ENCODE measurements around the gene SLC44A3.
A peak's percentile ranks its signal among the peaks of the same experiment; 100 is the strongest.
"Not testable (repeated sequence)": the region's sequence is repeated elsewhere in the genome, so short reads cannot be mapped to it uniquely, and the experiment has no call there.

SLC44A3 gene

DNA sequence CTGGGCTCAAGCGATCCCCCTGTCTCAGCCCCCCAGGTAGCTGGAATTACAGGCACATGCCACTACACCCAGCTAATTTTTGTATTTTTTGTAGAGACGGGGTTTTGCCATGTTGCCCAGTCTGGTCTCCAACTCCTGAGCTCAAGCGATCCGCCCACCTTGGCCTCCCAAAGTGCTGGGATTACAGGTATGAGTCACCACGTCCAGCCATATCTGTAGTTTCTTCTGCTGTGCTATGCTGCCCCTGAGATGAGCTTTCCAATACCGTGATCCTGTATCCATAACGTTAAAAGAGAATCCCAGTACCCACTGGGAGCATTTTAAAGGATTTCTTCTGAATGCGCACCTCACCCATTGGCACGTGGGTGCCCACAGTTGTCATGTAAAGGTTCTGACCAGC, 20.2 kb downstream of the SLC44A3 start:
- not testable (repeated sequence) for DNase-seq (ENCODE audit: low read depth in 3 of 3)

DNA sequence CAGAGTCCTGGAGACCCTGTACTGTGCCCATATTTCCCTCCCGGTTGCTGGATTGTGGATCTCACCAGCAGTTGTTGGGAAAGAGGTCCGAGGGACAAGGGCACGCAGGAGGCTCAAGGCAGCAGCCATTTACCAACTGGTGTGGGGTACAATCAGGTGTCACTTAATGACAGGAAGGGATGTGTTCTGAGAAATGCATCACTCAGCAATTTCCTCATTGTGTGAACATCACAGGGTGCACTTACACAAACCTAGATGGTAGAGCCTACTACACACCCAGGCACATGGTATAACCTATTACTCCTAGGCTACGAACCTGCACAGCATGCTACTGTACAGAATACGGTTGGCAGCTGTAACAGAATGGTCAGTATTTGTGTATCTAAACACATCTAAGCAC, 20.7 kb downstream of the SLC44A3 start:
- no peak for DNase-seq (ENCODE audit: low read depth in 3 of 3)

DNA sequence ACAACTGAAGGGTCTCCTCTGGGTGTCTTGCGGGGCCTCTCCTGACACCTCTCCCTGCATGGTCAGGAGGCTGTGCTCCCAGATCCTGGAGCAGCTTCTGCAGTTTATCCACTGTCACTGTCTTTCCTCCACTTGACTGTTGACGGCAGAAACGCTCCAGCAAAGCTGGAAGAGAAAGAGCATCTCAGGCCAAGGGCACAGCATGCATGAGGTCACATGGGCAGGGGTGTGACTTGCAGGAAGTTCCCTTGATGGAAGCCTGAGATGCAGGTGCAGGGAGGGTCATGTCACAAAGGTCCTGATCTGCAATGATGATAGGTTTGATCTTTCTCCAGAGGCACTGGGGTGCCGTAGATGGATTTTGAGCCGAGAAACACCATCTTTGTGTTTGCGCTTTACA, 23.3 kb downstream of the SLC44A3 start:
- DNase-seq (ENCODE audit: low read depth in 3 of 3) = no peak

DNA sequence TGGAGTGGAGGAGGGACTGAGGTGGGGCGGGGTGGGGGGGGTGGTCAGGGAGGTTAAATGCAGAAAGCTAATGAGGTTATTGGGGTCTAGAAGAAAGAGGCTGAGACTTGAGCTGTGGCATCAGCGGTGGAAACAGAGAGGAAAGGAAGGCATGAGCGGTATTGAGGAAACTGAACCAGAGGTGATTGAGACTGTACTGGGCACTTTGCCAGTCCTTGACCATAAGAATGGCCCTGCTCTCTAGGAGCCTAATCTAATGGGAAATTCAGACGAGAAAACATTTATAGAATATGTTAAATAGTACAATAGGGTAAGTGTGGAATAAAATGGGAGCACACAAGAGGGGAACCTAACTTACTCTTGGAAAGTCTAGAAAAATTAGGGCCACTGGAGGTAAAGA, 23.7 kb downstream of the SLC44A3 start:
- DNase-seq (ENCODE audit: low read depth in 3 of 3) = no peak

DNA sequence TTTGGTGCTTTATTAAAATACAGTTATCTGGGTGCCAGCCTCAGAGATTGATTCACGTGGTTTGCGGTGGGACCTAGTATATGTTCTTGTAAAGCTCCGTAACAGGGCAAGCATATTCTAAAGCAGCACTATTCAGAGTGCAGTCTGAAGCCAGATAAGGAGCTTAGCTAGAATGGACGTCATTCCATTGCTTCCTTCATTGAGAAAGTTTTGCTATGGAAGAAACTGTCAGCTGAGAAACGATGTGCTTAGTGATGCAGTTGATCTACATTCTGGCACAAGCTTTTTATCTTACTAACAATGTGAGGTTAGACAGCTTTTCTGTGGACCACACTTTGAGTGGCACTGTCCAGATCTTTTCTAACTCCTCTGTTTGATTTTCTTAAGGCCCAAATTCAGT, 26.2 kb downstream of the SLC44A3 start:
- no peak for DNase-seq (ENCODE audit: low read depth in 3 of 3)

DNA sequence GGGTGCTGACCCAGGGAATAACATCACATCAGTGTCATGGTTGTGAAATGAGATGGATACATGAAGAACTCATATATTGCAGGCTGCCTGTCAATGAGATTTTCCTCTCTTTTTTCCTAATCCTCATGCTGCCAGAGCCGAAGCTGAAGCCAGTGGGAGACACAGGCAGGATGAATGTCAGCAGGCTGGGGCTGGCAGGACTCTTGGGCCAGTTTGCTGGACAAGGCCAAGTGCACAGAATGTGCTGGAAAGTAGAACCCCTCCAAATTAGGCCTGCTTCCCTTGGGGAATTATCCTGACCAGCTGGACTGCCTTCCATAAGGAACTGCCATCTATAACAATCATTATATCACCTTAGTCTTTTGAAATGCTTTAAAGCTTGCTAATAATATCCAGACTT, 31.4 kb downstream of the SLC44A3 start:
- DNase-seq (ENCODE audit: low read depth in 3 of 3) = no peak

DNA sequence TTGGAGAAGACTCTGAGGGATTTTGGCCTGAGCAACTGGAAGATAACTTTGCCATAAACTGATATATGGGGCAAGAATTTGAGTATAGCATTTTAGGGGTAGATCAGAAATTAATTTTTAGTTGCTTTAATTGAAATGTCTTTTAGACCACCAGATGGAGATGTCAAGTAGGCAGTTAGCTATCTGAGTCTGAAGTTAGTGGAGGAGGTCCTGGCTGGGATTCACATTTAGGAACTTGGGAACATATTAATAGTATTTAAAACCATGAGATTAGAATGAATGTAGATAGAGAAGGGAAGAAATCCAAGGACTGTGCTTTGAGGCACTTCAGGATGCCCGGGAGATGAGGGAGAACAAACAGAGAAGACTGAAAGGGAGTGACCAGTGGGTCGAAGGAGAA, 32.6 kb downstream of the SLC44A3 start:
- no peak for DNase-seq (ENCODE audit: low read depth in 3 of 3)

DNA sequence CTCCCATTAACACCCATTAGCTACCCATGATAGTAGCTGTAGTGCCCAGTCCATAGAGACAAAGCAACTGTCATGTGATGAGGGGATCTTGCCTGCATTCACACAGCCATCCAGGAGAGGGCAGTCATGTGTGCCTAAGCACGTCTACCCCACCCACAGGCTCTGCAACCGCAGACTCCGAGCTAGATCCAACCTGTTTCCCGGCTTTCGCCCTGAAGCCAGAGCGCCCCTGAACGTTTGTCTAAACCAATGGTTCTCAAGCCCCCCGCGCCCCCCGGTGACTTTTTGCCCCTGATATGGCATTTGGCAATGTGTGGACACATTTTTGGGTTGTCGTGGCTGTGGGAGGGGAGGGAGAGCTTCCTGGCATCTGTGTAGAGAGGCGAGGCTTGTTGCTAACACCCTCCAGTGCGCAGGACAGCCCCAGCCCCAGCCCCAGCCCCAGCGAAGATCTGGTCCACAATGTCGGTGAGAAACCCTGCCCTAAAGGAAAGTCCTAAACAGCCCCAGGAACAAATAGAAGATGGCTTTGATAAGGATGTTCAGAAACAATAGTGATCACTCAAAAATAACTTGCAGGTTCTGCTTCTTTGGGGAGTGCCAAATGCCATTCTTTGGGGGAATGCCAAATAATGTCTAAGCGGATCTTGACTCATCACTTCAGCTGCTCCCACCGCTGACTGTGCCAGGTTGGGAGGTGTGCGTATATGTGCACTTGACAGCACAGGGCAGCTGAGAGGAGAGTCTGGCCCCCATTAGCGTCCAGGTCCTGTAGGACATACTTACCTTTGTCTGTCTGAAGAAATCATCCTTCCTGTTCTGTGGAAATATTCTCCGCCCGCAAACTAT, 34.5 kb downstream of the SLC44A3 start:
- DNase-seq (ENCODE audit: low read depth in 3 of 3) = peak; percentile 51 to 77 (median 71)

DNA sequence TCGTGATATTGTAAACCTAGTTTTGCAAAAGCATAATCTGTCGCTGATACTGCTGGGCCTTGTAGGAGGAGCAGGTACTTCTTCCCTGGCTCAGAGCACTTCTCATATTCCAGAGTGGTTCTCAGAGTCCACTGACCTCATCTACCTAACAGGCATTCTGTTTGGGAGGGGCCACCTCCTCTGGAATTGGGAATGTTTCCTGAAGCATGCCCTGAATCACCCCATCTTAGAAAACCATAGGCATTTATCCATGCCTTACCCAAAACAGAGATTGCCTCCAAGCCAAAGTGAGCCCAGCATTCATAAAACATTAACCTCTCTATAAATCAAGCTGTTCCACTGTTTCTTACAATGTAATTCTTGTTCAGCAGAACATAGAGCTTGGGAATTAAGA, 35.1 kb downstream of the SLC44A3 start:
- no peak for DNase-seq (ENCODE audit: low read depth in 3 of 3)

DNA sequence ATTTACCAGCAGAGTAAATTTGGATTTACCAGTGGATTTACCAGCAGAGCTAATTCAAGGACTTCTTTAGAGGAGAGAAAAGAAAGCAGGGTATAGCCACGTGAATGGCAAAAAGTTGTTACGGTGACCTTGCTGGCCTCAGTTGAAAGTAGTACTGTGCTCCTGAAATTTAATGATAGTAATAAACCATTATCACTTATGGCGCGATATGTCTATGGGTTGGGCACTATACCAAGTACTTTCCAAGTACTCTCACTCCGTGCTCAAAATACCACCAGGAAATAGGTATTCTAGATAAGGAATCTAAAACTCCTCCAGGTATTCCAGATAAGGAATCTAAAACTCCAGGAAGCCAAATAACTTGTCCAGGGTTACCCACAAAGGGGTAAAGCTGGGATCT, 35.8 kb downstream of the SLC44A3 start:
- DNase-seq (ENCODE audit: low read depth in 3 of 3) = no peak

DNA sequence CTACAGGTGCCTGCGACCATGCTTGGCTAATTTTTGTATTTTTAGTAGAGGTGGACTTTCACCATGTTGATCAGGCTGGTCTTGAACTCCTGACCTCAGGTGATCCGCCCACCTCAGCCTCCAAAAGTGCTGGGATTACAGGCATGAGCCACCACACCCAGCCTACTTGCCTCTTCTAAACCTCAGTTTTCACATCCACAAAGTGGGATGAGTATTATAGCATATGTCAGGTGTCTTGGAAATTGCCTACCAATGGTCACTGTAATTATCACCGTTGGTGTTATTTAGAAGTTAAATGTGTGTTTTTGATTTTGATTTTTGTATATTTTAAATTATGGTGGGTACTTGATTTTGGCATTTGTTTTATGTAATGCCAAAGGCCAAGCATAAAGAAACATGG, 36.7 kb downstream of the SLC44A3 start:
- DNase-seq (ENCODE audit: low read depth in 3 of 3) = no peak

DNA sequence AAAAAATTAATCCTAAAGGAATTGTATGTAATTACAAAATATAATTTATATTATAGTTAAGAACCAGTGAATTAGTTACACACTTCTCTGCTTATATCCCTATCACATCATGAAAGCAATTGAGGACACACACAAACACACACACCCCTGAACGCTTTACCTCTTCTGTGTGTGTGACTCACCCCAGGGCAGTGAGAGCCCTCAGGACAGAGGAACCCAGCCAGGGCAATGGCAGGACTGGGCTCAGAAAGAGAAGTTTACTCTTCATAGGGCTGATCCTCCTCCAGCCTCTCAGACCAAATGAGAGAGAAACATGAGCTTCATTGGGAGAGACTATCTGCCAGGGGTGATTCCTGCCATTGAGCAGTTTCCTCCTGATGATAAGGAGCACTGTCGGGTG, 38.1 kb downstream of the SLC44A3 start:
- DNase-seq (ENCODE audit: low read depth in 3 of 3) = no peak

DNA sequence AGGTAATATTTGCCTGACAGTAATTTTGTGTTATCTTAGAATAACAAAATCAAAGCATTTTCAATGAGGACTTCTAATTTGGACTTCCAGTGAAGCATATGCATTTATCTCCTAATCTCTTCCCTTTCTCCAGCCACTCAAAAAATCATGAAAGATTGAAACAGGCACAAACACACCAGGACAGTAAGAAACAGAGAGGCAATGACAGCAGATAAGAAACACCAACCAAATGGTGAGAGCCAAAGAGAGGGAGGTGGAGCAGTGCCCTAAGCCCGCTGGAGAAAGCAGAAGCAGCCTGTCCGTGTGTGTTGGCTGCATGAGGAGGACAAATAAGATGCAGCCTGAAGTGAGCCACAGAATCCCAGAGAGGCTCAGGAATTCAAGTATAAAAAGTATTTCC, 39.0 kb downstream of the SLC44A3 start:
- DNase-seq (ENCODE audit: low read depth in 3 of 3) = no peak

DNA sequence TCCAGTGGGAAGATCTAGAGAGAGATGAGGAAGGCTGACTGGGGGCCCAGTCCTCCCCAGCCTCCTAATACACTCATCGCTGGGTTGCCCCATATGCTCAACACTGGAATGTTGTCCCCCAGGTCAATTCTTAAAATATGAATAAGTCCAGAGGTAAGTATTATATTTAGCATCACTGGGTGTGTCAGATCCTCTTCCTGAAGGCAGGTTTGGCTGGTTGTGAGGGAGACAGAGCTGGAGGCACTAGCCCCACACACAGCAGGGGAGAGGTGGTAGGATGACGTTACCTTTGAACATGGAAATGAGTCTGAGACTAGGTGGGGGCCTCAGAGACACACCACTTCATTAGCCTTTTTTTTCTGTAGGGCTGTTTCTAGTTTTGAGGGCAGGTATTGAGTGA, 42.6 kb downstream of the SLC44A3 start:
- no peak for DNase-seq (ENCODE audit: low read depth in 3 of 3)

DNA sequence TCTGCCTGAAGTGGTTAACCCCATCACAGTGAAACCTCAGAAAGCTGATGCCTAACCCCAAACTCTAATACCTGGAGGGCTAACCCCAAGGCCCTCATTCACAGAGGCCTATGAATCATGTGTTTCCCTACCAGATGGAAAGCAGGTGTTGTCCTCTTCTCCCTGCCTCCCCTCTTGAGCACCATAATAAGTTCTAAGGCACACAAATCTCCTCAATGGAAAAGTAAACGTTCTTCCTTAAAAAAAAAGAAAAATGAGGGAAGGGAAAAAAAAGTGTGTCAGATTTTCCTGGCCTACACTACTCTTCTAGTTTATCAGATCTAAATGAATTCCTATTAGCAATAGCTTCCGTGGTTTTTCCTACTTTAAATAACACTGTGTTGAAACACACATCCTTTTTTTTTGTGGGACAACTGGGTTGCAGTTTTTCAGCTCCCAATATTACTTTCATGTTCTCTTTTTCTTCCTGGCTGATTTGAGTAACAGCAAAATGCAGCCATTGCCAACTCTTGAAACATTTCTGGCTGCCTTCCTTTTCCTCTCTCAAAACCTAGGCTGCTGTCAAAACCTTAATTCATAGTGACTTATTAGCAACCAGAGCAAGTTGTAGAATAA, 43.2 kb downstream of the SLC44A3 start:
- DNase-seq (ENCODE audit: low read depth in 3 of 3) = no peak

DNA sequence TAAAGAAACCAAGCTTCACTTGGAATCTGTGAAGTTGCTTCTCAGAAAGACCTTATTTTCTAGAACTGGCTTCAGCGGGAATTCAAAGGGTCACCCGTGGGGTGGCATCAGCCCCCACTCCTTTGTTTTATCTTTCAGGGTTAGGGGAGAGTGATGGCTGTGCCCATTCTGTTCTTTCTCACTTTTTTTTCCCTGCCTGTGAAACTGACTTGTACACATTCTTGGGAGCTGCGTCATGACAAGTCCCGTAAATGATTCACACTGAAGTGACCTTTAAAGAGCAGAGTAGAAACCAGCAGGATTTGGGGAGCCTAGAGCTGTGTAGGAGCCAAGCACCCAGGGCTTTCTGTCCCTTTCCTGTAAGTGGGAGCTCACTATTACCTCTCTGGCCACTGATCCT, 43.8 kb downstream of the SLC44A3 start:
- DNase-seq (ENCODE audit: low read depth in 3 of 3) = no peak

DNA sequence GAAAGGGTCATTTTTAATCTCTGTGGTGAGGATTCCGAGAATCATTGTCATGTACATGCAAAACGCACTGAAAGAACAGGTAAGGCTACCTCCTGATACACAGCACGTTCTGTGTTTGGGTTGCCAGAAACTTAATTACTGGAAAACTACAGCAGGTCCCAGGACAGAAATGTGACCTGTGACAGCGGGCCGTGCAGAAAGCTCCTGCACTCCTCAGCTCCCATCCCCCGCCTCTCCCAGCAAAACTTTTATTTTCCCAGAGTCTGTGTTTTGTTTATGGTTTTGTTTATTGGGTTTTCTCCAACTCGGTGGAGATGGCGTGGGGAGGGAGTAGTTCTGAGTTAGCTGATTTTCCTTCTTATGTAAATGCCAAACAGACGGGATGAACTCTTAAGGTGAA, 44.7 kb downstream of the SLC44A3 start:
- DNase-seq (ENCODE audit: low read depth in 3 of 3) = no peak

DNA sequence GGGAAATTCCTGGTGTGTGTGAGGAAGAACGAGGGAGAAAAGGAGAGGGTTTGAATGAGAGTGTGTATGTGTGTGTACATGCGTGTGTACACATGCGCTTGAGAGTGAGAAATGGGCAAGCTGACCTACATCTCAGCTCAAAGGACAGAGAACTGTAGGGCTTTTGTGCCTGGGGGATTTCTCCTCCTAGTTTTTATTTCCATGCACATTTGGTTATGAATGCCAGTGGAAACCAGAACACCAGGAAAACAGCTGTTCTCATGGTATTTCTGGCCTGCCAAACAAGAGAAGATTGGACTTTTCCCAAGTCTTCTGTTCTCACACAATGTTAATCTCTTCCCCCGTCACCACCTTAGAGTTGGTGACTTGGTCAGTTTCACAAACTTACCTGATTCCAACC, 45.2 kb downstream of the SLC44A3 start:
- DNase-seq (ENCODE audit: low read depth in 3 of 3) = no peak

DNA sequence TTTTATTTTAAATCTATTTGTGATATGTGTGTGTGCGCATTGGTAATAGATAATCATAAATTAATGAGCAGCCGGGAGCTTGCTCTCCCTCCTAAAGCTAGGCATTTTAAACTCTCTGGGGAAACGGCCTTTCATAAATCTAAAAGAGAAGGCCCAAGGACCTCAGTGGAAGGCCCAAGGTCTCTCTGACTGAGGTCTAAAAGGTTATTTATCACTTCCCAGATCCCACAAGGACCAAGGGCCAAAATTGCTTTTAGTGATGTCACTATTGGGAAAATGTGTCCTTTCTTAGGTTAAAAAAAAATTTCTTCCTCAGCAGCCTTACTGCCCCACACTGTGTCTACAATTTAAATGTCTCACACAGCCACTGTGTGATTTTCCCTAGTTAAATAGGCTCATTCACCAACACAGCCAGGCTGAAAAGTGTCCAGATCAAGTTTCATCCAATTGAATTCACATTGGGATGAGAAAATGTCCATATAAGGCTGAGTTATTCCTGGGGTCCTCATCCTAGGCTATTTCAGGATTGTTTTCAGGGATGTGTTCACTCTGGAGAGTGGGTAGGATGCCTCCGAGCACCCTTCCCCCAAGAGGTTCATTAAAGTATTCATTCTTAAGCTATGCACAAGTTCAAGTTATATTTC, 46.1 kb downstream of the SLC44A3 start:
- no peak for DNase-seq (ENCODE audit: low read depth in 3 of 3)

DNA sequence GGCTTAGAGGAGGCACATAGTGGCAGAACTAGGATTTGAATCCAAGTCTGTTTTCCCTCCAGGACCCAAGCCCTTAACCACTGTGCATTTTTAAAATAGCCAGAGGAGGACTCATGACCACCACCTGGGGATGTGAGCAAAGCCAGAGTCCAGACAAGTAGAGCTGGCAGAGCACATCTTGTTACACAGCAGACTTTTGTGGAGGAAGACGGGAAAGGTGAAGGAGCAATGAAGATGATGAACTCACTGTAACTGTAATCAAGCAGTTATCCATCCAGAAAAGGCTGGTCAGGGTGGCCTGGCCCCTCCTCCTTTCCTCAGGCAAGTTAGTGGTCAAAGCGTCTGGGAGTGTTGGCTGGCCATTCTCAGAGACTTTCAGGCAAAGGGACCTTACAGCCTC, 50.9 kb downstream of the SLC44A3 start:
- no peak for DNase-seq (ENCODE audit: low read depth in 3 of 3)

DNA sequence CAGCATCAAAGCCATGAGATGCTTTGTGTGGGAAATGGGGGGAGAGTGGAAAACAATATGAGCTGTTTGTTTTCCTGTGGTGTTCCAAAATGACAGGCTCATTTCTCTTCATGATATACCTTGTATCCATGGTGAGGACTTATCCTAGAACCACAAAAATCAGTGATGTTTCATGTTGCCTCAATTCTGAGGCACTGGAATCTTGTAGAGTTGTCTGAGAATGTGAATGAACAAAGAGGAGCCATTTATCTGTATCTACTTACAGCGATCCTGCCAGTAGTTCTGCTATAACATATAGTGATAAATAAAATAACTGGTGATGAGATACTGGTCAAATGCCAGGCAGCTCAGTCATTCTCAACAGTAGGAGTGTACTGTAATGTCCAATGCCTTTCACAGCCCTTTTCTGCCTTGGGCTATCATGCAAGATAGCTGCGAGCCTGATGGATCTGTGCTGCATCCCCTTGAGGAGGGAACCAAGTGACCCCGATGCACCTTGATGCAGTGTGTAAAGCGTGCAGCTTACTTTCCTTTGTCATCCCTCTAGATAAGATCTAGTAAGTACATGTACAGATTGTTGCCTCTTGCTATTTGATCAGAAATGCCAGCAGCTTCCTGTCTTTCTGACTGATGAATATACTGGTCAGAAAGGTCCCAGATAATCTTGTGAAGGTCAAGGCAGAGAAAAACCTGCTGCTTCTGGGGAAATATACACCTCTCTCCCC, 52.8 kb downstream of the SLC44A3 start:
- no peak for DNase-seq (ENCODE audit: low read depth in 3 of 3)

DNA sequence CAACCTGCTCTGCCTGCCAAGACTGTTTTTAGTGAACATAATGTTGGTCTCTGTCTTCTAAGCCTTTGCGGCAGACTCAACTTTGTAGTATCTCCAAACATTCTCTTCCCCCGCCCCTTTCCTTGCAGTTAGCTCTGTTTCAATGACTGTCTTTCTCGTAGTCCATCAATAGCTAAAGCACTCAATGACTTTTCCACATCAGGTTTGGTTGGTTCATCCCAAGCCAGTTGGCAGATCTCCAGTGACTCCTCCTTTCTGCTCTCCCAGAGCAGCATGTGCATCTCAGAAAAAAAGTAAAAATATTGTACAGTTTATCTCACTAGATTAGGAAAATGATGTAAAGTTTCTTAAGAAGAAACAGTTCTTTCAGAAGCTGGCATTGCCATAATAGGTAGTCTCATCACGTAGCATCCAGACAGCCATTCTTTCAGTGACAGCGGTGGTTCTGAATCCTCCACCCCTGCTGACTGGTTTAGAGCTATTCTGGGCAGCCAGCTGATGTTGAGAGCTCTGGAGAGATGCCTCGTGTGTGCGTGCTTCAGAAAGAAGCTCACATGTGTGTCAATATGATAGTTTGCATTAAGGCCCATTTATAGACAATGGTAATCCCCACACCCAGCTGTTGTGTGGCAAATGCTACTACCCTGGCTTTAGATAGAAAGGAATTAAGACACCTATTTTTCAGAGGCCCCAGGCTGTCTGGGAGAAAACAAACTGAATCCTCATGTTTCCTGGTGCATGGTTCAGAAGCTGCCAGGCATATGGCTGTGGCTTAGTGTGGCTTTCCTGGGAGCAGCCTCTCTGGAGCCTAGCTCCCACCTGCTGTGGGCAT, 53.6 kb downstream of the SLC44A3 start:
- DNase-seq (ENCODE audit: low read depth in 3 of 3) = no peak
